ENCODE measurements around the gene C5AR1.
"Not testable (repeated sequence)": the region's sequence is repeated elsewhere in the genome, so short reads cannot be mapped to it uniquely, and the experiment has no call there.

Gene C5AR1

GRCh38 chr19:47343194-47343802 is 33.6 kb downstream of the C5AR1 start:
- no peak overlapping the region for H3K4me2 ChIP-seq (ENCODE audit: low read depth, low read length, poor library complexity, severe bottlenecking)
- TF ChIP-seq CTCF (conservative IDR thresholded peaks at IDR 0.05; ENCODE audit: low read length) (no peak), EZH2phosphoT487 (IDR thresholded peaks at IDR 0.05; ENCODE audit: borderline replicate concordance) (no peak)
- no peaks in the 10 kb centered on the region for H3K4me1 ChIP-seq (ENCODE audit: insufficient read depth, low read length, poor library complexity, severe bottlenecking)
- H3K9me3 ChIP-seq (ENCODE audit: insufficient read depth, low read depth, low read length), result no peaks in the 10 kb centered on the region
- H2AFZ ChIP-seq (ENCODE audit: low read length), result no peak overlapping the region
- H3F3A ChIP-seq (ENCODE audit: low read depth), result no peaks in the 10 kb centered on the region
- no peaks in the 10 kb centered on the region for H3K79me2 ChIP-seq (ENCODE audit: insufficient read depth, low read length)
- H4K20me1 ChIP-seq (ENCODE audit: insufficient read depth, low read length, poor library complexity, severe bottlenecking), result no peaks in the 10 kb centered on the region
- H3K36me3 ChIP-seq (ENCODE audit: insufficient read depth, low read length), result no peaks in the 10 kb centered on the region
- no peaks in the 10 kb centered on the region for H3K9me2 ChIP-seq (replicated peaks; ENCODE audit: low read depth, low read length)
- no peak overlapping the region for H3K4me3 ChIP-seq (ENCODE audit: low read length, poor library complexity, severe bottlenecking)
- H3K27me3 ChIP-seq (ENCODE audit: insufficient read depth, low read length, poor library complexity, severe bottlenecking), result no peaks in the 10 kb centered on the region
- H3K9ac ChIP-seq (ENCODE audit: low read depth, low read length, poor library complexity, severe bottlenecking), result no peak overlapping the region

- no peaks in the 10 kb centered on the region for H3F3A ChIP-seq (ENCODE audit: low read depth)
- H3K27me3 ChIP-seq (ENCODE audit: insufficient read depth, low read length, poor library complexity, severe bottlenecking), result no peaks in the 10 kb centered on the region
- H3K4me3 ChIP-seq (ENCODE audit: low read length, poor library complexity, severe bottlenecking), result no peak overlapping the region
- H2AFZ ChIP-seq (ENCODE audit: low read length), result no peak overlapping the region
- TF ChIP-seq EZH2phosphoT487 (IDR thresholded peaks at IDR 0.05; ENCODE audit: borderline replicate concordance) (no peak), CTCF (conservative IDR thresholded peaks at IDR 0.05; ENCODE audit: low read length) (no peak)
- no peaks in the 10 kb centered on the region for H3K9me2 ChIP-seq (replicated peaks; ENCODE audit: low read depth, low read length)
- H3K4me1 ChIP-seq (ENCODE audit: insufficient read depth, low read length, poor library complexity, severe bottlenecking), result no peaks in the 10 kb centered on the region
- H3K4me2 ChIP-seq (ENCODE audit: low read depth, low read length, poor library complexity, severe bottlenecking), result no peak overlapping the region
- peaks cover 1% of the 10 kb centered on the region for H3K79me2 ChIP-seq (ENCODE audit: insufficient read depth, low read length)
- H3K36me3 ChIP-seq (ENCODE audit: insufficient read depth, low read length), result no peaks in the 10 kb centered on the region
- H3K9me3 ChIP-seq (ENCODE audit: insufficient read depth, low read depth, low read length), result no peaks in the 10 kb centered on the region
- H4K20me1 ChIP-seq (ENCODE audit: insufficient read depth, low read length, poor library complexity, severe bottlenecking), result no peaks in the 10 kb centered on the region
- H3K9ac ChIP-seq (ENCODE audit: low read depth, low read length, poor library complexity, severe bottlenecking), result no peak overlapping the region
Measured at GRCh38 chr19:47344425-47344824, 34.8 kb downstream of the C5AR1 start.

GRCh38 chr19:47346024-47346423 is 36.4 kb downstream of the C5AR1 start:
- H2AFZ ChIP-seq (ENCODE audit: low read length); H3K4me3 ChIP-seq (ENCODE audit: low read length, poor library complexity, severe bottlenecking); H3K4me2 ChIP-seq (ENCODE audit: low read depth, low read length, poor library complexity, severe bottlenecking); H3K9ac ChIP-seq (ENCODE audit: low read depth, low read length, poor library complexity, severe bottlenecking); H3K9me3 ChIP-seq (ENCODE audit: insufficient read depth, low read depth, low read length); H3K27me3 ChIP-seq (ENCODE audit: insufficient read depth, low read length, poor library complexity, severe bottlenecking); H3F3A ChIP-seq (ENCODE audit: low read depth); H3K9me2 ChIP-seq (replicated peaks; ENCODE audit: low read depth, low read length); H4K20me1 ChIP-seq (ENCODE audit: insufficient read depth, low read length, poor library complexity, severe bottlenecking); H3K36me3 ChIP-seq (ENCODE audit: insufficient read depth, low read length): not testable (repeated sequence)
- peaks cover 11% of the 10 kb centered on the region for H3K4me1 ChIP-seq (ENCODE audit: insufficient read depth, low read length, poor library complexity, severe bottlenecking)
- peaks cover 16% of the 10 kb centered on the region for H3K79me2 ChIP-seq (ENCODE audit: insufficient read depth, low read length)

Data from Loucy (cell line).